Kidney epithelial cell (primary cell): ENCODE results near the gene CD200R1L. TPM values are rescaled to one million over a fixed set of nuclear protein-coding genes. Genes with fewer than 3 reads are reported as not detected.

Experiments
- DNase-seq: peaks from one replicate; pipeline ENCODE4 v3.0.0-alpha.2; 2010; ENCODE audit warnings: low read depth
- H3K27me3 ChIP-seq: 2 replicates; pipeline ENCODE4 v1.6.0; 2011; ENCODE audit warnings: low read length; ENCODE audit not compliant: control insufficient read depth, insufficient read depth
- H3K36me3 ChIP-seq: 2 replicates; pipeline ENCODE4 v1.5.1; 2011; ENCODE audit warnings: low read length; ENCODE audit not compliant: control insufficient read depth, insufficient read depth
- H3K4me3 ChIP-seq: 2 replicates; pipeline ENCODE4 v1.5.1; 2011; ENCODE audit warnings: low read depth, mild to moderate bottlenecking, control low read depth, low read length
- CTCF ChIP-seq: IDR thresholded peaks from 2 replicates; pipeline ENCODE4 v1.5.1; 2011; ENCODE audit warnings: mild to moderate bottlenecking, moderate library complexity, low read length, control low read depth, inconsistent platforms; ENCODE audit not compliant: insufficient read depth, poor library complexity, severe bottlenecking
- total RNA-seq: library from RNA; depleted of rRNA; stranded (reverse); fragments of >200 nt; gene quantifications from 2 replicates; pipeline ENCODE4 v1.2.3, GENCODE V29; 2015

The CD200R1L gene
- total RNA-seq, 1 donor from 2014 or later = not detected

DNA sequence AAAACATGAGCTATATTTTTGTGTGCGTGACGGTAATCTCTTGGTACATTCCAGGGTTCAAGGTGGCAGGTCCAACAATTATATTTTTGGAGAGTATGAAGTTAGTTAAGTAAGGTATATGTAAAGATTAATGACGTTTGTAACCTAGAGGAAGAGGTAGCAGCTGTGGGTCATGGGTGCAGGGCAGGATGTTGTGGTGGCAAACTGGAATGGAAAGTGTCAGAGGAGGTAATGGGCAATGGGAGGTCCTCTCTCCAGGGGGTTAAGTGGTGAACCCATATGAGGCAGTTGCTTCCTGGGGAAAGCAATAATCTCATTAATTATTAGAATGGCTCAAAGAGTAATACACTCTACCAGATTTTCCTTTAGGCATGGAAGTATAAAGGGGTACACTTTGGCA, 1.0 kb upstream of the CD200R1L start:
- no peak for DNase-seq
- Histone ChIP-seq H3K27me3 (no peaks in the 10 kb centered on the region), H3K4me3 (no peak overlapping the region), H3K36me3 (no peaks in the 10 kb centered on the region)
- TF ChIP-seq CTCF = no peak

DNA sequence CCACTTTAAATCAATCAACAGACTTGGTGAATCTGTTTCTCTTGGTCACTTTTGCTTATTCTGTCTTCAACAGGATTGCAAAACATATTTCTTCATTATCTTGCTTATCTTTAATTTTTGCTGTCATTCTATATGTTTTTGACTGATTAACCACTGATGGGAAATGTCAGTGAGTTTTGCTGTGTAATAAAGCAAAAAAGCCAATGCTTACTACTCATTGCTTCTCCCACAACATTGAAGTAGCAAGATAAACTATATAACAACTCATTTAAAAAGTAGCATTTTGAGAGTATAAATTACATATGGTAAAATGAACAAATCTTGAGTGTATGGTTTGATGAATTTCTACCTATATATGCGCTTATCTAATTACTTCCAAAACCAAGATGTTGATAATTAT, 892 bp downstream of the CD200R1L start:
- DNase-seq = no peak
- no peaks in the 10 kb centered on the region for H3K27me3 ChIP-seq
- TF ChIP-seq CTCF = no peak
- H3K36me3 ChIP-seq = no peaks in the 10 kb centered on the region
- no peak overlapping the region for H3K4me3 ChIP-seq

- no peak for TF ChIP-seq CTCF
- H3K4me3 ChIP-seq = no peak overlapping the region
- H3K27me3 ChIP-seq = no peaks in the 10 kb centered on the region
- no peak for DNase-seq
- H3K36me3 ChIP-seq = no peaks in the 10 kb centered on the region
Measured at GRCh38 chr3:112829046-112829445, 17.6 kb downstream of the CD200R1L start.

GRCh38 chr3:112822064-112823055, 24.3 kb downstream of the CD200R1L start:
- Histone ChIP-seq H3K36me3 (no peaks in the 10 kb centered on the region), H3K4me3 (no peak overlapping the region), H3K27me3 (no peaks in the 10 kb centered on the region)
- no peak for TF ChIP-seq CTCF
- DNase-seq = no peak

DNA sequence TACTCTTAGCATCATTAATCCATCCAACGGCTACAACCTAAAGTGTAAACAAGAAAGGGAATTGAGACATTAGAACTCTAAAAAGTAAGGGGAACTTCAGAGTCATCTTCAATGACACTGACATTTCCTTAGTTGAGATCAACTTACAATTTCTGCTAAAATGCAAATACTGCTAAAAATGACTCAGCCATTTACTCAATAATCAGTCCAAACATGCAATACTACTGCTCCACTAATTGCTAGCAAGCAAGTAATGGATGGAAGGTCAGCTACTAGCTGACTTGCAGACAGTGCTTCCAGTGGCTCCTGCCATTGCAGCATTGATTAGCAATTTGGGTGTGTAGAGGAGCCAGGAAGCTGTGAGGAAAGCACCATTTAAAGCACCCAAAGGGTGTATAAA, 28.4 kb downstream of the CD200R1L start:
- DNase-seq = no peak
- H3K27me3 ChIP-seq = no peaks in the 10 kb centered on the region
- no peak overlapping the region for H3K4me3 ChIP-seq
- no peak for TF ChIP-seq CTCF
- H3K36me3 ChIP-seq = no peaks in the 10 kb centered on the region
